Measurements from ENCODE around the gene STT3B.
A peak's percentile ranks its signal among the peaks of the same experiment; 100 is the strongest.

The STT3B gene

GRCh38 chr3:31613177-31613576, 80.5 kb downstream of the STT3B start:
- no peak for FAIRE-seq

- FAIRE-seq = no peak
These were observed 80.9 kb downstream of the STT3B start for GRCh38 chr3:31613654-31614053.

GRCh38 chr3:31614162-31614921, 81.6 kb downstream of the STT3B start:
- FAIRE-seq = no peak

DNA sequence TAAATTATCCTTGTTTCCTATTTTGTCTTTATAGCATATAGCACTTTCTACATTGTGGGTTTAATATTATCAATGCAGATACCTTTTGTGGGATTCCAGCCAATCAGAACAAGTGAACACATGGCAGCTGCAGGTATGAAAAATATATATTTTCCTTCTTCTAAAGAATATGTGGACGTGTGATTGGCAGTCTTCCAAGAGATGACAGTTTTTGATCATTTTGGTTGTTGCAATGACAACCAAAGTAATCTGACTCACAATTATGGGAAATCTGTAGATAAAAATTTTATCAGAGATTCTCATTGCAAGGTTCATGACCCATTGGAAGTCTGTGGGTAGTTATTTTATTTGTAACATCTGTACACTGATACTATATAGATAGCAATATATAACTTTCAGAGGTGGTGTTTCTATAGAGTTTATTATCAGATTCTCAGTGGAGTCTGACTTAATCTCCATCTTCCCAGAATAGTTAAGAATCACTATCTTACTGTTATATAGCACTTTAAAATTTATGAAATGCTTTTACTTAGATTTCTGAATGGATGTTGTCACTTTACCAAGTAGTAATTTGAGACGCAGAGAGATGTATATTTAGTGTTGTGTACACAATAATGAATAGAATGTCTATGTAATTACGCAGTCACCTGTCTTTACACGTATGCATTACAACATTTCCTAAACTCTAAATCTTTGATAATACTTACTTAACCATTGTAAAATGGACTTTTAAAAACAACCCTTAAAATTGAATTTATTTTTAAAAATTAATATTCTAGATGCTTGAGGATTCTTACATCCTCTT, 82.5 kb downstream of the STT3B start:
- FAIRE-seq = peak; percentile 25

DNA sequence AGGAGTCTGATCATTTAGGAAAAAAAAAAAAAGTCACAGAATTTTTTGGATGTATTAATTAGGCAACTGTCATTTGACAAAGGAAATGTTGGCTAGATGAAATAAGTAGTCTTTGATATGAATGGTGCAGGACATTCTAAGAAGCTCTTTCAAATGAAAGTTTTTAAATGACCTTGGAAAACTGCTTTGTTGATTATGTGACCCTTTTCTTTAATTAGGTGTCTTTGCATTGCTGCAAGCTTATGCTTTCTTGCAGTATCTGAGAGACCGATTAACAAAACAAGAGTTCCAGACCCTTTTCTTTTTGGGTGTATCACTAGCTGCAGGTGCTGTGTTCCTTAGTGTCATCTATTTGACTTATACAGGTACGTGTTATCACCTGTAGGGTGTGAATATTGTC, 84.0 kb downstream of the STT3B start:
- FAIRE-seq = no peak

DNA sequence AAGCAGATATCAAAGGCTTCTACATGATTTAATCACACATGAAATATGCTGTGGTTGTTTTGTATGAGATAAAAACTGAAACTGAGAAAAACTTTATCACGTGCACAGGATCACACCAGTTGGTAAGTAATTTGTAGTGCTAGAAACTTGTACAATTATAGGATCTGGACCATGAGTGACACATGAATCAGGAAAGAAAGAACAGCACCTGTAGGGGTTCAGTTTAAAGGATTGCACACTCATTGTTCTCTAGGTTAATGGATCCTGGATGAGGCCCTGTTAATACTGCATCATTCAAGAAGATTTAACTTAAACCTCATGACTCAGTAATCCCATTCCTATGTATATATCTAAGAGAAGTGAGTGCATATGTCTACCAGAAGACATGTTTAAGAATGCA, 87.9 kb downstream of the STT3B start:
- no peak for FAIRE-seq

GRCh38 chr3:31621314-31621713, 88.6 kb downstream of the STT3B start:
- no peak for FAIRE-seq

- FAIRE-seq = no peak
These were observed 90.0 kb downstream of the STT3B start for GRCh38 chr3:31622636-31623288.

- no peak for FAIRE-seq
These were observed 91.5 kb downstream of the STT3B start for GRCh38 chr3:31624083-31624709.

DNA sequence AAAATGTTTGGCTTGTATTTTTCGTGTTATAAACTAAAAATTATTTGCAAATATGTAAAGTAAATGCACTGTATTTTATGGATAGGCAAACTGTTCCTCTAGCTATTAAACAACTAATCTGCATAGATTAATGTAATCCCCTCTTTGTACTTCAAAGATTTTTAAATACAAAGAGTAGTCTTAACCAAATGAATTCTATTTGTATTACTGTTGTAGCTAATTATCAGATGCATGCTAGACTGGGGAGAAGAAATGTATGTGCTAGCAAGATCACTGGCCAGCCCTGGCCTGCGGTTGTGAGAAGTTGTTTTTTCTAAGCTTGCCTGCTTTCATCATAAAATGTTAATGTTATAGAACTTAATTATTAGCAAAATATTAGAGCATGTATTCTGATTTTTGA, 92.6 kb downstream of the STT3B start:
- no peak for FAIRE-seq

DNA sequence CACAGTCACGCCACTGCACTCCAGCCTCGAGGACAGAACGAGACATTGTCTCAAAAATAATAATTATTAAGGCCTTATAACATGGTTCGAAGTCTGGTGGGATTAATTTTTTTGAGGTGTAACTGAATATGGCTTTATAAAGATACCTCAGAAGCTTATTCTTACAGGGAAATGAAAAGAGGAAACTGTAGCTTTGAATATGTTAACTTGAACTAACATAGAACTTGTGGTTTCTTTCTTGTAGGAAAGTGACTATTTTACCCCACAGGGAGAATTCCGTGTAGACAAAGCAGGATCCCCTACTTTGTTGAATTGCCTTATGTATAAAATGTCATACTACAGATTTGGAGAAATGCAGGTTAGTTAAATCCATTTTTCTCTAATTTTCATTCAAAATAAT, 96.3 kb downstream of the STT3B start:
- FAIRE-seq = no peak

GRCh38 chr3:31634476-31634875, 101.8 kb downstream of the STT3B start:
- no peak for FAIRE-seq

DNA sequence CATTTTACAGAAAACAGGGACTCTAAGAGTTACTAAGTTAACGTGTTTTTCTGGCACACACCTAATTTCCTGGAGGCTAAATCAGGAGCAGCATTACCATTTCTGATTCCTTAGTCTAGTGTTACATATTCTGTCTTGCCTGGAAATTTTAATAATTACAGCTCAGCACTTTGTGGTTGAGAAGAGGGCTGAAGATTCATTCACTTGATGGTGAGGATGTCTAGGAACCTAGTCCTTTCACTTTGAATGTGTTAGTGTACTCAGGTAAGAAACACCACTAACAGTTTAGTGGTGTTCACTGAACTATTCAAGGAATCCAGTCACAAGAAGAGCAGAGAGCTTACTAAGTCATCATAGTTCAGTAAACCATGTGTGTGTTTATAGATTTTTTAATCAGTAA, 102.8 kb downstream of the STT3B start:
- FAIRE-seq = no peak

DNA sequence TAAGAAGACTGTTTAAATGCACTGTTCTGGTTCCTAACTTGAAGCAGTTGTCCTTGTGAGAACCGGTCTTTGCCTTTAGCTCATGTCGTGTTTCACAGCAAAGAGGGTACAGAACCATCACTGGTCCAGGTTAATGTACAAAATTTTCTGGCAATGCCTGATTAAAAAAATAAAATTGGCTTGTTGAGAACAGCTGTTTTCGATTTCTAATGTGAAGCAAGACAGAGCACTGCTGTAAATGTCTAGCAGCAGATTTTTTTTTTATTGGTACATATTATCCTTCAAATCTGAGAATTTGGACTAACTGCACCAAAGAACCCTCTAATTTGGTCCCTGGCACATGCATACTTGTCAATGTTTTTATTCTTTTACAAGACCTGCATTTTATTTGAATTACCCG, 103.3 kb downstream of the STT3B start:
- FAIRE-seq = no peak

GRCh38 chr3:31636694-31637442, 104.1 kb downstream of the STT3B start:
- no peak for FAIRE-seq

- FAIRE-seq = no peak
These were observed 107.1 kb downstream of the STT3B start for GRCh38 chr3:31639828-31640227.

DNA sequence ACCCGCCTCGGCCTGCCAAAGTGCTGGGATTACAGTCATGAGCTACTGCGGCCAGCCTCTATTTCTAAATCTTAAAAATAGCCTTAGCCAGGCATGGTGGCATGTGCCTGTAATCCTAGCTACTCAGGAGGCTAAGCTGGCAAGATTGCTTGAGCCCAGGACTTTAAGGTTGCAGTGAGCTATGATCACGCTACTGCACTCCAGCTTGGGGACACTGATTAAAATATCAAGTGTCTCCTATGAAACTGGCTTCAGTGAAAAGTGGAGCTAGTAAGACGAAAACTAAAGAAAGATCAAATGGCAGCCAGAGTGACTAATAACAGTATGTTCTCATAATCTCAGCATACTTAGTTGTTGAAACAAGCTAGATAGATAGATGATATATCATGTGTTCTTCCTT, 112.5 kb downstream of the STT3B start:
- FAIRE-seq = no peak

GRCh38 chr3:31648286-31648968, 115.7 kb downstream of the STT3B start:
- FAIRE-seq = no peak

- no peak for FAIRE-seq
These were observed 119.6 kb downstream of the STT3B start for GRCh38 chr3:31652296-31652695.

GRCh38 chr3:31653464-31653863, 120.7 kb downstream of the STT3B start:
- no peak for FAIRE-seq

GRCh38 chr3:31654998-31655397, 122.3 kb downstream of the STT3B start:
- FAIRE-seq = no peak

- FAIRE-seq = no peak
These were observed 126.5 kb downstream of the STT3B start for GRCh38 chr3:31659246-31659645.

All from TTC549 (cell line).